Activated CD8-positive, alpha-beta memory T cell treated with anti-CD3 and anti-CD28 coated beads for 4 hours (primary cell): ENCODE data around the gene SCGB3A2.
"Not testable (repeated sequence)": the region's sequence is repeated elsewhere in the genome, so short reads cannot be mapped to it uniquely, and the experiment has no call there.

Experiments
- DNase-seq, 2 donors: peaks; one replicate each; pipeline ENCODE4 v3.0.0-alpha.2; 2020; ENCODE audit warnings: low read depth in 2 of 2

The SCGB3A2 gene

GRCh38 chr5:147863454-147864158 lies 14.9 kb upstream of the SCGB3A2 start:
- no peak for DNase-seq

- DNase-seq: no peak
Observed at GRCh38 chr5:147869112-147869511, 9.4 kb upstream of the SCGB3A2 start.

GRCh38 chr5:147869892-147870291 lies 8.6 kb upstream of the SCGB3A2 start:
- not testable (repeated sequence) for DNase-seq

GRCh38 chr5:147871980-147872549 lies 6.4 kb upstream of the SCGB3A2 start:
- not testable (repeated sequence) for DNase-seq

- DNase-seq: not testable (repeated sequence)
Observed at GRCh38 chr5:147872744-147873435, 5.6 kb upstream of the SCGB3A2 start.

GRCh38 chr5:147874118-147874875 lies 4.2 kb upstream of the SCGB3A2 start:
- not testable (repeated sequence) for DNase-seq

- DNase-seq: no peak
Observed at GRCh38 chr5:147874910-147875367, 3.6 kb upstream of the SCGB3A2 start.

- DNase-seq: no peak
Observed at GRCh38 chr5:147876141-147876540, 2.4 kb upstream of the SCGB3A2 start.

GRCh38 chr5:147876626-147877025 lies 1.9 kb upstream of the SCGB3A2 start:
- DNase-seq: no peak

- DNase-seq: no peak
Observed at GRCh38 chr5:147879784-147880183, 1.3 kb downstream of the SCGB3A2 start.

GRCh38 chr5:147880487-147880886 lies 2.0 kb downstream of the SCGB3A2 start:
- DNase-seq: no peak

- no peak for DNase-seq
Observed at GRCh38 chr5:147882586-147883313, 4.2 kb downstream of the SCGB3A2 start.

GRCh38 chr5:147887026-147887627 lies 8.6 kb downstream of the SCGB3A2 start:
- no peak for DNase-seq

- no peak for DNase-seq
Observed at GRCh38 chr5:147887930-147888329, 9.4 kb downstream of the SCGB3A2 start.

GRCh38 chr5:147892696-147893296 lies 14.3 kb downstream of the SCGB3A2 start:
- DNase-seq: no peak

GRCh38 chr5:147893820-147894219 lies 15.3 kb downstream of the SCGB3A2 start:
- DNase-seq: no peak

- DNase-seq: no peak
Observed at GRCh38 chr5:147895864-147896263, 17.4 kb downstream of the SCGB3A2 start.

- DNase-seq: no peak
Observed at GRCh38 chr5:147898875-147899401, 20.4 kb downstream of the SCGB3A2 start.

GRCh38 chr5:147901599-147902039 lies 23.1 kb downstream of the SCGB3A2 start:
- no peak for DNase-seq

GRCh38 chr5:147902609-147903115 lies 24.2 kb downstream of the SCGB3A2 start:
- DNase-seq: no peak
